Muscle layer of duodenum (tissue), 2 donors: Measurements from ENCODE around the gene MDGA2.

Experiments
- H3K27ac ChIP-seq: one replicate; pipeline ENCODE4 v1.7.0; 2013; ENCODE audit warnings: mild to moderate bottlenecking, low read length
- H3K27me3 ChIP-seq: one replicate; pipeline ENCODE4 v1.7.0; 2013; ENCODE audit warnings: low read depth, mild to moderate bottlenecking, control low read depth, low read length
- H3K36me3 ChIP-seq, 2 donors: one replicate each; pipeline ENCODE4 v1.7.0; 2013; ENCODE audit warnings: low read length in 2 of 2, control low read depth in 1 of 2, mild to moderate bottlenecking in 1 of 2; ENCODE audit not compliant: insufficient read depth in 2 of 2, control insufficient read depth in 1 of 2
- H3K4me1 ChIP-seq, 2 donors: one replicate each; pipeline ENCODE4 v1.7.0; 2013; ENCODE audit warnings: low read length in 2 of 2, mild to moderate bottlenecking in 2 of 2, control low read depth in 1 of 2, moderate library complexity in 1 of 2; ENCODE audit not compliant: insufficient read depth in 2 of 2, control insufficient read depth in 1 of 2
- H3K4me3 ChIP-seq, 2 donors: one replicate each; pipeline ENCODE4 v1.7.0; 2013; ENCODE audit warnings: low read length in 2 of 2, low read depth in 1 of 2, mild to moderate bottlenecking in 1 of 2
- H3K9me3 ChIP-seq, 2 donors: one replicate each; pipeline ENCODE4 v1.7.0; 2013; ENCODE audit warnings: low read length in 2 of 2, control low read depth in 1 of 2, mild to moderate bottlenecking in 1 of 2; ENCODE audit not compliant: control insufficient read depth in 1 of 2
- donor health status: healthy.

The MDGA2 gene

DNA sequence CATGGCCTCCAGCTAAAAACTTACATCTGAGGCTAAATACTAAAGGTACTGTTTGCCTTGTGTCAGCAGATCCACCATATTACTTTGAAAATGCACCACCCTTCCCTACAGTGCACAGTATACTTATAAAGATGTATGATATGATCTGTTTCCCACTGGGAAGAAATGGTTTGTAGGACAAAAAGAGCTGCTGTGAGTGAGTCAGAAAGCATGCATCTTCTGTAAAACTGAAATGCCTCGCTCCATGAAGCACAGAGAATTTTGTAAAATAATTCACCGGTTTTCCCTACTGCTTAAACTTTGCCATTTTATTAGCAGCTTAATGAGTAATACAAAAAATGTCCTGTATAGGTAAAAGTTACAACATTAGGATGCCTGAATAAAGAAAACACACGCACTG is 68.8 kb downstream of the MDGA2 start:
- no peaks in the 10 kb centered on the region for H3K4me1 ChIP-seq
- no peak overlapping the region for H3K4me3 ChIP-seq
- no peaks in the 10 kb centered on the region for H3K9me3 ChIP-seq
- H3K27ac ChIP-seq = no peak overlapping the region
- no peaks in the 10 kb centered on the region for H3K36me3 ChIP-seq
- no peaks in the 10 kb centered on the region for H3K27me3 ChIP-seq

DNA sequence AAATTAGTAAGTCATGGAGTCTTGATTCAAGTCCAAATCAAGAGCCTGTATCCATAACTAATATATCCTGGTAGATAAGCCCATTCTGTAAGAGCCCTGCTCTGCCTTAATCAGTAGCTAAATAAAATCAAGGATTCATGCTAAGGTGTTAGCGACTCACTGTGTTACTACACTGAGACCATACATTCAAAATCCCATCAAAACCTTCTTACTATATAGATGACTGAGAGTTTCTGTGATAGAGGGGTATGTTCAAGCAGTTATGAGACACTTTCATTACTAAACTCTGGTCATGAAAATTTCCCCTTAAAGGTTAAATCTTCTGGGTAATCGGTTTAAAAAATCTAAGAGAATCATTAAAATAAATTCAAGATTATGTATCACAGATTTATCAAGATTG is 78.5 kb downstream of the MDGA2 start:
- H3K4me3 ChIP-seq = no peak overlapping the region
- H3K9me3 ChIP-seq = peaks cover 0 to 3% of the 10 kb centered on the region in 2 donors
- no peaks in the 10 kb centered on the region for H3K4me1 ChIP-seq
- H3K27ac ChIP-seq = no peak overlapping the region
- H3K27me3 ChIP-seq = no peaks in the 10 kb centered on the region
- no peaks in the 10 kb centered on the region for H3K36me3 ChIP-seq

DNA sequence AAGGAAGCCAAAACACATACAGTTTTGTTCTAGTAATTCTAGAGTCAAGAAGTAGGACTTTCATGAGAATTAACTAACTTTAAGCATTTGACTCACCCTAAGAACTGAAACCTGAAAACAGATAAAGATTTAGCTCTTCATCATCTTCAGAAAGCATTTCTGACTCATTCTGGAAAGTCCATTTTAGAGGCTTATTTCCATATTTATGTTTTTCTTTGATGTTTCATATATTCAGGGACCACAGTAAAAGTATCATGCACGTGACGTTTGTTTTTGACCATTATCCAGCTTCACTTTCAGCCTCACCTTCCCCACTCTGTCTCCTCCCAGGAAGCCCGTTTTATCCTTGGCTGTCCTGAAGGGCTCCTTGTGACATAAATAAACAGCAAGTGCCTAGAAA is 79.2 kb downstream of the MDGA2 start:
- no peak overlapping the region for H3K27ac ChIP-seq
- no peaks in the 10 kb centered on the region for H3K4me1 ChIP-seq
- no peak overlapping the region for H3K4me3 ChIP-seq
- H3K36me3 ChIP-seq = no peaks in the 10 kb centered on the region
- H3K27me3 ChIP-seq = no peaks in the 10 kb centered on the region
- peaks cover 0 to 3% of the 10 kb centered on the region in 2 donors for H3K9me3 ChIP-seq

DNA sequence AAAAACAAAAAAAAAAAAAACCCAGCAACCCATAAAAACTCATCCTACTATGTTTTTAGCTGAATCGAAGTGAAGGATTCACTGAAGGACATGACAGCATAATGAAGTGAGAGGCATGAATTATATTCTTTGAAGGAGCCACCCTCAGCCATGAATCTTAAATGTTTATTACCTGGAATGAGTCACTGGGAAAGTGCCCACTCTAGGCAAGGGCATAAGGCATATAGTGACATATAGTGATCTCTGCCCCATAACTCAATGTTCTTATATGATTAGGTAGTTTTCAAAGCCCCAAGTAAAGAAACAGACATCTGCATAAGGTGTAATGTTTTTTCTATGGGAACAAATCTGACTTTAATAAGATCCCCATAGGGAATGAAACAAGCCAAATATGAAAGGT is 79.9 kb downstream of the MDGA2 start:
- H3K36me3 ChIP-seq = no peaks in the 10 kb centered on the region
- H3K27me3 ChIP-seq = no peaks in the 10 kb centered on the region
- no peak overlapping the region for H3K27ac ChIP-seq
- peaks cover 0 to 3% of the 10 kb centered on the region in 2 donors for H3K9me3 ChIP-seq
- H3K4me3 ChIP-seq = no peak overlapping the region
- no peaks in the 10 kb centered on the region for H3K4me1 ChIP-seq

DNA sequence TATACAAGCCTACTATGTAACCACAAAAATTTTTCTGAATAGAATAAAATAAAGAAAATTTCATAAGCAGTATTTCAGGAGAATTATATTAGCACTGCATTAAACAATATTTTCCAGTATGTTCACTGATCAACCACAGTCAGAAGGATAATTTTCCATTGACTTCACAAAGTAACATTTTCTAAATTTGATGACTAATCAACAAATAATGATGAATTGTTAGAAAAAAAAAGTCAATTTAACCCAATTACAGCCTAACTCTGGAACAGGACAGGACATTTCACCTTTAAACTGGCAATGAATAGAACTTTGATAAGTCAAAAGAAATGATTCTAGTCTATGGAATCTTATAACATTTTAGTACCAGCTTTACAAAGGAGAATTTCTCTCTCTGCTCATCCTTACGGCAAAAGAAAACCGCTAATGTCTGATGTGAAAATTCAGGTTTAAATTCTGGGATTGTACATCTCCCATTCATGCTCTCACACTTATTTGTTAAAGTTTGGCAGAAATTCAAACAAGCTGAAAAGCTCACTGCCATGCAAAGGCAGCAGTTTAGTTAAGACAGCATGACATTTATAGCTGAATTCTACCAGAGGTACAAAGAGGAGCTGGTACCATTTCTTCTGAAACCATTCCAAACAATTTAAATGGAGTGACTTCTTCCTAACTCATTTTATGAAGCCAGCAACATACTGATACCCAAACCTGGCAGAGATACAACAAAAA is 84.5 kb downstream of the MDGA2 start:
- no peaks in the 10 kb centered on the region for H3K27me3 ChIP-seq

DNA sequence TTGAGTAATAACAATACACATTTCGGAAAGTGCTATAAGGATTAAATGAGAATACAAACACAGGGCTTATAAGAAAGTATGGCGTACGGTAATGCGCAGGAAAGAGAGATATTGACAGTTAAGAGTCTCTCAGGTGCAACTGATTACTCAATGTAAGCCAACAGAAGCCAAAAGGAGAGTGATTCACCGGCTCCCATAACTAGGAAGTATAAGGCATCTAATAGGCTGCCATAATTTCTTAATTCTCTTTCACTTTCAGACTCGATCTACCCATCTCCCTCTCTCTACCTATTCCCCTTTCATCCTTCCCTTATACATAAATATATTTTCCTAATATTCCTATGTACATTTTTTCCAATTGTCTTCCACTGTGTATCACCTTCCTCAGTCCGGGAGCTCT is 90.0 kb downstream of the MDGA2 start:
- H3K4me1 ChIP-seq = no peaks in the 10 kb centered on the region
- no peaks in the 10 kb centered on the region for H3K27me3 ChIP-seq
- no peaks in the 10 kb centered on the region for H3K36me3 ChIP-seq
- H3K9me3 ChIP-seq = no peaks in the 10 kb centered on the region
- no peak overlapping the region for H3K4me3 ChIP-seq
- no peak overlapping the region for H3K27ac ChIP-seq

More for the DNA sequence above, 84.5 kb downstream of the MDGA2 start:
- peaks cover 0 to 3% of the 10 kb centered on the region in 2 donors for H3K9me3 ChIP-seq
- H3K4me1 ChIP-seq = no peaks in the 10 kb centered on the region
- H3K36me3 ChIP-seq = no peaks in the 10 kb centered on the region
- no peak overlapping the region for H3K4me3 ChIP-seq
- H3K27ac ChIP-seq = no peak overlapping the region

DNA sequence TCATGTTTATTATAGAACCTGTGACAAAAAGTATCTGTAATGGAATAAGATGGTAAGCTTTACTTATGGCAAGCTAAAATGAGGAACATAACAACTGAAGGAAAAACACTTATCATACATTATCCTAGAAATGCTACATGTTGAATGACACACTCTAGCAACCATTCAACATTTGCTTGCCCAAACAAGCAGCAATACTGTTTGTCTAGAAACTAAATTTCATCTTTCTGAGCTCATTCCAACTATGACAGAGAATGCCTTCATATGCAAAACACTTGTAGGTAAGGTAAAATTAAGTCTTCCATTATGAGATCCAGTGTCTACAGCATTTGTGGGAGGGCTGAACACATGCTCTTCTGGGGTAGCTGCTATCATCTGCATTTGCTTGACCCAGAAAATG is 108.1 kb downstream of the MDGA2 start:
- Histone ChIP-seq H3K27me3 (no peaks in the 10 kb centered on the region), H3K4me3 (no peak overlapping the region), H3K27ac (no peak overlapping the region), H3K9me3 (no peaks in the 10 kb centered on the region), H3K36me3 (no peaks in the 10 kb centered on the region), H3K4me1 (no peaks in the 10 kb centered on the region)

DNA sequence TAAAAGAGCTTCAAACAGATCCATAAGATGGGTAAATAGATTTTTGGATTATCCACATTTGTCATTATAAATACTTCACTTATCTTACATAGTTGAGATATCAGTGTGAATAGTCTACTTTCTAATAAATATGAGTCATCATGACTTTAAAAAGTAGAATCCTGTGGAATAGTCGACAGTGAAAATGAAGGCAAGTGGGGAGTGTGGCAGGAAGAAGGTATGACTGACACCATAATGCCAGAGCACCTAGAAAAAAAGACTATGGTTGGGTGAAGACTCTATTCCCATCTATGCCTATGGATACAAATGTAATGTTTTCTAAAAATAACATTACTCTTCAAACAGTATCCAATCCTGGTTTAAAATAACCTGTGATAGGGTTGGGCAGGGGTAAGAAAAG is 117.5 kb downstream of the MDGA2 start:
- H3K9me3 ChIP-seq = no peaks in the 10 kb centered on the region
- no peaks in the 10 kb centered on the region for H3K27me3 ChIP-seq
- H3K4me1 ChIP-seq = no peaks in the 10 kb centered on the region
- H3K4me3 ChIP-seq = no peak overlapping the region
- no peak overlapping the region for H3K27ac ChIP-seq
- no peaks in the 10 kb centered on the region for H3K36me3 ChIP-seq

DNA sequence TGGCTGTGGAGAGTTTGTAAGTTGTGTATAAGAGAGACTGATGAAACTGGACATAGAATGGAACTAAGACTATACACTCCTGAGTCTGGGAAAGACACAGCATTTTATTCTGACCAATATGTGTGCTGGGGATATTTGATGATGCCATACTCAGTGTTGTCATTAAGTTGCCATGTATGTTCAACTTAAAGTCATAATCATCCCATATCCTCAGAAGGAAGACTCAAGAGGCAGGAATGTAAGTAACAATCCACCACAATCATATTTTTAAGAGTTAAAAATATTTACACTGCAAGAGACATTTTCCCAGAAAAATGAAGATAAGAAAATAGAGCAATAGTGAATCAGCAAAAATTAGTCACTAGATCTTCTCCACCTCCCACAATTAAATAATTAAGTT is 120.1 kb downstream of the MDGA2 start:
- no peaks in the 10 kb centered on the region for H3K4me1 ChIP-seq
- no peak overlapping the region for H3K27ac ChIP-seq
- no peaks in the 10 kb centered on the region for H3K36me3 ChIP-seq
- H3K27me3 ChIP-seq = no peaks in the 10 kb centered on the region
- H3K9me3 ChIP-seq = no peaks in the 10 kb centered on the region
- H3K4me3 ChIP-seq = no peak overlapping the region

DNA sequence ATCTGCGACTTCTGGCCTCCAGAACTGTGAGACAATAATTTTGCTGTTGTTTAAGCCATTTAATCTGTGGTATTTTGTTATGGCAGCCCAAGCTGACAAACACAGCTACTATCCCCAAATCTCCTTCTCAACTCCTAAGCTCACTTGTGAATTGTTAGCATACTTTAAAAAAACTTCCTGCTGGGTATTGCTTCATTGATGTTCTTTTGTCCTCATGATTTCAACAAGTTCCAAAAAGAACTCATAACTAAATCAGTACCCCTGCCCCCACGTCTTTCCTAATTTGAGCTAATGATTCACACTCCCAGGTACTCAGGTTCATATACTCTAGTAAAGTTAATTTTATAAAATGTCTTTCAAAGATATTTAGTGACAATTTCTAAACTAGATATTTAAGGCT is 125.5 kb downstream of the MDGA2 start:
- no peak overlapping the region for H3K27ac ChIP-seq
- no peaks in the 10 kb centered on the region for H3K9me3 ChIP-seq
- no peaks in the 10 kb centered on the region for H3K27me3 ChIP-seq
- no peaks in the 10 kb centered on the region for H3K36me3 ChIP-seq
- no peak overlapping the region for H3K4me3 ChIP-seq
- H3K4me1 ChIP-seq = no peaks in the 10 kb centered on the region

DNA sequence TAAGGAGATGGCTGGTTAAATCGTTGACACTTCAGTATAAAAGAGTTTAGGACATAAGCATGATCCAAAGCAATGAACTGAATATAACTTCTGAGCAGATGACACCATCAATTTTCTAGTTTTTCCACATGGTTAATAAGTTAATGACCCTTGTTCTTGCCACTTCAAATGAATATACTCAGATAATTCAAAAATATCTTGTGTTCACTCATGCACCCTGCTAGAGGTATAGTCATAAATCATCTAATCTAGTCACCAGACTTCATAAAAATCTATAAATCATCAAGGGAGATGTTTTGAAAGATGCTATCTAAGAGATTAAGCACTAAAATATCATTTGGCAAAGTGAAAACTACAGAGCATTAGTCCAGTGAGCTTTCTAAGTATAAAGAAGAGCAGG is 131.9 kb downstream of the MDGA2 start:
- Histone ChIP-seq H3K4me3 (no peak overlapping the region), H3K9me3 (no peaks in the 10 kb centered on the region), H3K27ac (no peak overlapping the region), H3K36me3 (no peaks in the 10 kb centered on the region), H3K4me1 (no peaks in the 10 kb centered on the region), H3K27me3 (no peaks in the 10 kb centered on the region)

DNA sequence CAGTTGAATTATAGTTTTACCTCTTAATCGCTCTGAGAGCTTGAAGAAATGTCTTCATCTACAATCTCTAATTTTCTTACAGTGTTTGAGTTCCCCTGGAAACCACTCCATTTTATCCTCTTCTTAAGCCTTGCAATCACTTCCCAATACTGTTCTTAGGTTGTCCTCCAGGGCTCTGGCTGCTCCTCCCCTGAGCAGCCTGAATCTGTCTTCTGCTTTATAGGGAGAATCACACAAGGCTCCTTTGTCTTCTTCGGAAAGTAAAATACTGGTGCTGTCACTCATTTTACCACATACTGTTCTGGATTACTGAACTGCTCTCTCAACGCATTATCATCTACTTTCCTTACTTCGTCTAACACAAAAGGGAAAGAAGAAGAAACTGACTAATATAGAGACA is 133.7 kb downstream of the MDGA2 start:
- H3K27me3 ChIP-seq = no peaks in the 10 kb centered on the region
- H3K4me3 ChIP-seq = no peak overlapping the region

More for the DNA sequence above, 133.7 kb downstream of the MDGA2 start:
- no peaks in the 10 kb centered on the region for H3K36me3 ChIP-seq
- H3K4me1 ChIP-seq = no peaks in the 10 kb centered on the region
- no peak overlapping the region for H3K27ac ChIP-seq
- H3K9me3 ChIP-seq = no peaks in the 10 kb centered on the region
